DND-41 (cell line): ENCODE measurements around the gene PIEZO1.

Experiments used
- EZH2 ChIP-seq: IDR thresholded peaks from 3 replicates; pipeline ENCODE4 v1.6.1; 2012; ENCODE audit warnings: borderline replicate concordance, low read depth, mild to moderate bottlenecking, moderate library complexity, low read length, inconsistent platforms; ENCODE audit not compliant: severe bottlenecking
- TF ChIP-seq, protein P1 (sequence below): IDR thresholded peaks from 2 replicates; pipeline ENCODE4 v1.5.1; 2012; ENCODE audit warnings: borderline replicate concordance, low read length, moderate library complexity, mild to moderate bottlenecking; ENCODE audit not compliant: poor library complexity, severe bottlenecking; ENCODE audit errors: extremely low read depth

DNA sequence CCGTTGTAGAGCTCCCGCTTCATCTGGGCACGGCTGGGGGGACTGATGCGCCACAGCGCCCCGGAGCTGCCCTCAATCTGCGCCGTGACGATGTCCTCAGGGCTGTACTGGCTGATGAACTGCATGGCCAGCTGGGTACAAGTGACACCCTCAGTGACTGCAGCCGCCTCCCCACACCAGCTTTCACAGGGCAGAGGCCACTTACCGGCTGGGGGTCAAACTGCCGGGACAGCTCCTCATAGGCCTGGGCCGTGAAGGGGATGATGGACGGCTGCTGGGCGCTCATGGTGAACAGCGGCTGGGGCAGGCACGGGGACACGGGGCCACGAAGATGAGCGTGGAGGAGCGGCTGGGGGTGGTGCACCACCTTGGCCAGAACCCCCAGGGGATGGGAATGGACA lies 68.4 kb downstream of the PIEZO1 start:
- TF ChIP-seq, protein P1, sequence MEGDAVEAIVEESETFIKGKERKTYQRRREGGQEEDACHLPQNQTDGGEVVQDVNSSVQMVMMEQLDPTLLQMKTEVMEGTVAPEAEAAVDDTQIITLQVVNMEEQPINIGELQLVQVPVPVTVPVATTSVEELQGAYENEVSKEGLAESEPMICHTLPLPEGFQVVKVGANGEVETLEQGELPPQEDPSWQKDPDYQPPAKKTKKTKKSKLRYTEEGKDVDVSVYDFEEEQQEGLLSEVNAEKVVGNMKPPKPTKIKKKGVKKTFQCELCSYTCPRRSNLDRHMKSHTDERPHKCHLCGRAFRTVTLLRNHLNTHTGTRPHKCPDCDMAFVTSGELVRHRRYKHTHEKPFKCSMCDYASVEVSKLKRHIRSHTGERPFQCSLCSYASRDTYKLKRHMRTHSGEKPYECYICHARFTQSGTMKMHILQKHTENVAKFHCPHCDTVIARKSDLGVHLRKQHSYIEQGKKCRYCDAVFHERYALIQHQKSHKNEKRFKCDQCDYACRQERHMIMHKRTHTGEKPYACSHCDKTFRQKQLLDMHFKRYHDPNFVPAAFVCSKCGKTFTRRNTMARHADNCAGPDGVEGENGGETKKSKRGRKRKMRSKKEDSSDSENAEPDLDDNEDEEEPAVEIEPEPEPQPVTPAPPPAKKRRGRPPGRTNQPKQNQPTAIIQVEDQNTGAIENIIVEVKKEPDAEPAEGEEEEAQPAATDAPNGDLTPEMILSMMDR, result no peak
- TF ChIP-seq EZH2, result no peak
